ENCODE data around the gene PRKCA. TPM values are rescaled to one million over a fixed set of nuclear protein-coding genes. Genes with fewer than 3 reads are reported as not detected.

The PRKCA gene
- polyA plus RNA-seq, 3 donors: 24.5 to 28.5 (median 27.0) TPM

DNA sequence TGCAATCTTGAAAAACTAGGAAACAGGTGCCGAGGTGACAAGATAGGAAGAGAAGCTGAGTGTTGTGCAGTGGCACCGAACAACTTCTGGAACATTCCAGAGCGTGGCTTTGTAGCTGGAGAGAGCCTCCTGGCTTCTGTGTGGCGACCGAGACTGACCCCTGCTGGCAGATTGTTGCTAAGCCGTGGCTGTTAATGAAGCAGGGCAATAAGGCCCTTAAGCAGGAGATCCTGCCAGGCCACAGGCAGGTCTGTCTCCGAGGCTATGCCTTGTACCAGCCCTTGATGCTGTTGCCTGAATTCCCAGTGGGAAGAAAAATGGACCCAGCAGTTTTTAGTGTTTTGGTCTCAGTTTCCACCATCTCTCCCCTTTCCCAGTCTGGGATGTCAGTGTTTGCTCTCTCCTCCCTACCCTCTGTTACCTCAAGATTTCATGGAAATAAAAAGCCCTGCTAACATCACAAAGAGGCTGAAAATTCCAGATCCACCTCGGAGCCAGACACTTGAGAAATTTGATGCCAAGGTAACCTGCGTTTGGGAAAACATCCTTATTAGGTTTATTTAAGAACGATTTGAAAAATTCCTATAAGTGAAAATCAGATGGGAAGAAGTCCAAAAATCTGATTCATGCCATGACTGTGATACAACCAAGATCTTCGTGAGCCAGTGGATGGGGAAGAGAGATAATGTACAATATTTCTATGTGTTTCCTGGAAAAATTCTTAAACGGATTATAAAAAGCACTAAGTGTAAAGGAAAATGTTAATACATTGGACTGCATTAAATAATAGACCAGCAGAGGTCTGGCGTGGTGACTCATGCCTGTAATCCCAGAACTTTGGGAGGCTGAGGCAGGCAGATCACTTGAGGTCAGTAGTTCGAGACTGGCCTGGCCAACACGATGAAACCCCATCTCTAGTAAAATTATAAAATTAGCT is 265.1 kb downstream of the PRKCA start:
- peak in 6 of 11 donors; percentile 44 to 67 (median 58) for DNase-seq (ENCODE audit: extremely low read depth in 1 of 11, low read depth in 9 of 11, low spot score in 4 of 11)

DNA sequence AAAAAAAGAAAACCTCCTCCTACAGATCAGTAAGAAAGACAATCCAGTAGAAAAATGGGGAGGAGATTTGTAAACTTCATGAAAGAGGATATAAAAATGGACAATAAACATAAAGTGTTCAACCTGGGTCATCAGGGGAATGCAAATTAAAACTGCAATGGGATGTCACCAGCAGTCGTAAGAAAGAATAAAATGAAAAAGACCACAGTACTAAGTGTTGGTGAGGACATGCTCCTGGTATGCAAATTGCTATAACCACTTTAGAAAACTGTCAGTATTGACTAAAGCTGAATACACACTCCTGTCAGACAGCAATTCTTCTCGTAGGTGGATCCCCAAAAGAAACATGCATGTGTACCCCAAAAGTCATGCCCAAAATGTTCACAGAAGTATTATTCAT is 267.2 kb downstream of the PRKCA start:
- no peak for DNase-seq (ENCODE audit: extremely low read depth in 1 of 11, low read depth in 9 of 11, low spot score in 4 of 11)

DNA sequence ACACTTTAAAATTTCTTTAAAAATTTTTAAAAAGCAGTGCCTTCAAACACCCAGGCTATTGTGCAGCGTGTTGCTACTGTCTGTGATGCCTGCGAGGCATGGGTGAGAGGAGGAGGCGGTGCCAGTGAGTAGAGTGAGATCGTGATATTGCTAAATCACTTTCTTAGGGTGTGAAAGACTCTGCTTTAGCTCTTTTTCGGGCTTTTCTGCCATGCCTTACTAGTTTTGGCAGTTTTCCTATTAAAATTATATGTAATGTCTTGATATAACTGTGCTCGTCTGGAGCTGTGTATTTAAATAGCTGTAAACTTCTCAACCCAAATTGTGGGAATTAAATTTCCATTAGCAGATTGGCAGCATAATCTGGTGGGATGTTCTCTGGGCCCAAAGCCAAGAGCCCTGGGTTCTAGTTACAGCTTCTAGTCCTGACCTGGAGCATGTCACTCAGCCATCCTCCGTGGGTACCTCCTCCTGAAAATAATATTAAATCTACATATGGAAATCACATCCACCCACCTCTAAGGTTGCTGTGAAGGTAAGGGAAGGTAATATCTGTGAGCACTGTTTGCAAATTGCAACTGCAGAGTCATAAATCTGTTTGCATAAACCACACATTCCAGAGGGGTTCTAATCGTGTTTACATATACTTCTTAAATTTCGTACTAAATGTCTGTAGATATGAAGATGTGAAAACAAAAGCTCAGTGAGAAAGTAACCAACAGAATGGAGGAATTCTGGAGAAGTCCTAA is 268.2 kb downstream of the PRKCA start:
- no peak for DNase-seq (ENCODE audit: extremely low read depth in 1 of 11, low read depth in 9 of 11, low spot score in 4 of 11)

DNA sequence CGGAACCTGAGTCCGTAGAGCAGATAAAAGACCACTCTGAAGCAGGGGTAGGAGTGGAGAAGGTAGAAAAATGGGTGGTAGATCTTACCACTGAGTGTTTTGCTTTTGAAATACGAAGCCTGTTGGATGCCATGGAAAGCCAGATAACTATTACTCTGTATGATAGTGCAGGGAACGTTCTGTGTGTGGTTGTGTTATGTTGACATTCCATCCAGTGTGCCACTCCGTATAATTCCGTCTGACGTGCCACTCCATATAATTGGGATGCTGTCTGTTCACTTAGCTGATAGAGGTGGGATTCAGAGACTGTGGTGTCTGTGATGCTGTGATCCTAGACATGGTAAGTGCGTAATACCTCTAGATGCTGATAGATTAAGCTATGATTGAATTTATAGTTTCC is 269.3 kb downstream of the PRKCA start:
- DNase-seq (ENCODE audit: extremely low read depth in 1 of 11, low read depth in 9 of 11, low spot score in 4 of 11): no peak

DNA sequence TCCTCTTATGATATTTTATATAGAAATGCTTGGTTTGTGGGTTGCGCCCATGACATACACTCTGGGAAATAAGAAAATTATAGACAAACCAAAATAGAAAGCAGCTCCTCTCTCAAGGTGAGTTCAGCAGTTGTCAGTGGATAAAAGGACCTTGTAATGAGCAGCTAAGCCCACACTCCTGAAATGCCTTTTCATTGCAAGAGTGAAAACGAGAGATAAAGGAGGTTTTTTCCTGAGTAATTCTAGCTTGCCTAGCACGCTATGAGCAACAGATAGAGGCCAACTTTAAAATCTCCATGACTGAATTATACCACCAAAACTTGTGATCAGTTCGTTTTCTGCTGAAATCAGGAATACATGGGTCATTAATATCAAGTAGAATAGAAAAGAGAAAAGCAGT is 270.7 kb downstream of the PRKCA start:
- DNase-seq (ENCODE audit: extremely low read depth in 1 of 11, low read depth in 9 of 11, low spot score in 4 of 11): no peak

DNA sequence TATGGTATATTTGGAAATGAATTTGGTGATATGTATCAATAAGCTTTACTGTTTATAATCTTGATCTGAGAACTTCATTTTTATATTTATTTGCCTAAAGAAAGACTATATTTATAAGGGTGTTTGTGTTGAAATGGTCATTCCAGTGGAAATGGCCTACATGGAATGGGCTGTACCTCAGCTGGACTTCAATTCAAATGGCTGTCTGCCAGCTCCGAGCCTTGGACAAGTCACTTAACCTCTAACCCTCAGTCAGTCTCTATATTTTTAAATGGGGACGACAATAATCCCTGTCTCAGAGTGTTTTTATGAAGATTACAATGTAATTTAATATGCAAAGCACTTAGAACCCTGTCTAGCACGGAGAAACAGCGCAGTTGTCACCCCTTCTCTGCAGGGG is 271.7 kb downstream of the PRKCA start:
- DNase-seq (ENCODE audit: extremely low read depth in 1 of 11, low read depth in 9 of 11, low spot score in 4 of 11): no peak

DNA sequence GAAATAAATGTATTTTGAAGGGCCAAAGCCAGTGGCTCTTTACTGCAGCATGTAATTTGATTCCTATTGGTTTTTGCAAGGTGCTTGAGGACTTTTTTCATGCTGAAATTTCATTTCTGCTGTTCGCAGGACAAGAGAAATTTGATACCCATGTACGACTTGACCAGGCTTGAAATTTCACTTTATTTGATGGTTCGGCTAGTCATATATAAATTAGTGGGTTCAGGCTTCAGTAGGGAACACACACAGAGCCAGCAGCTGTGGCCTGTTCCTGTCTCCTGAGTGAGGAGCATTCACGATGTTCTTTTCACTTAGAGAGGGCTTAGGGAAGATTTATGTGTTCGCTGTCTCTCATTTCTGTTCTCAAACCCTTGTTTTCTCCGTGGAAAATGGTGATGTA is 274.1 kb downstream of the PRKCA start:
- DNase-seq (ENCODE audit: extremely low read depth in 1 of 11, low read depth in 9 of 11, low spot score in 4 of 11): peak in 2 of 11 donors; percentile 29 to 43

DNA sequence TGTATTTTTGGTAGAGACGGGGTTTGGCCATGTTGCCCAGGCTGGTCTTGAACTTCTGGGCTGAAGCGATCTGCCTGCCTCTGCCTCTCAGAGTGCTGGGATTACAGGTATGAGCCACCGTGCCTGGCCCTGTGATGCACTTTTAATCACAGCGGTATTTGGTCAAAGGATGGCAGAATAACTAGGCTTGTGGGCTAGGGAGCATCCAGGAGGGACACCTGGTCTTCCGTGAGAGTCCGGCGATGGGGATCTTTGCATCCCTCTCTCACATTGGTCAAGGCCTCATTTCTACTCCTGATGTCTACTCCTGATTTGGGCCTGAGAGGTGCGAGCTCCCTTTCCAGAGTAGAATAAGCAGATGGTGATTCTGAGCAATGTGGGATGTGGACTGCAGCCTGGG is 274.6 kb downstream of the PRKCA start:
- no peak for DNase-seq (ENCODE audit: extremely low read depth in 1 of 11, low read depth in 9 of 11, low spot score in 4 of 11)

DNA sequence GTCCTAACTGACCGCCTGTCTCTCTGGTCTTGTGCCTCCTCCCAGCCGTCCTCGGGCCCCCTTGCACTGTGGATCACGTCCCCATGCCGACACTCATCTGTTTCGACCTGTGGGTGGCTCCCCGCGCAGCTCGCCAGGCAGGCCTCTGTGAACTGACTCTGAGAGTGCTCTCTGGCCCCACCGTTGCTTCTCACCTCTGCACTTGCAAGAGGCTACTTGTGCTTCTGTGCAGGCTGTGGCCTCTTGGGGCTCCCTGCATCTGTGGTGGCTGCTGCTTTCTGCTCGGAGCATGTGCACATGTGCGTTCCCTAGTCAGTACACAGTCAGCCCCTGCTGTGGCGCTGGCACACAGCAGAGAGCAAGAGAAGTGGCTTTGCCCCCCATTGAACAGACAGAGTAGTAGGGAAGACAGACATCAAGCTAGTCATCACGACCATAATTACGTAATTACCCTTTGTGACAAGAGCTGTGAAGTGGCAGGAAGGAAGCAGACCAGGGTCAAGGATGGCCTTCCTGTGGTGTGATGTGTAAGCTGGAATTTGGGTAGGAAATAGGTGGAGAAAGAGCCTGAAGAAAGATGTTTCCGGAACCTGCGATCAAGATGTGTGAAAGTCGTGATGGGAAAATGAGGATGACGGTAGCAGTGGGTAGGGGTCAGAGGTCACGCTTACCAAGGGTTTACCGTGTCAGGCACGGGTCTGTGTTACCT is 276.5 kb downstream of the PRKCA start:
- no peak for DNase-seq (ENCODE audit: extremely low read depth in 1 of 11, low read depth in 9 of 11, low spot score in 4 of 11)

DNA sequence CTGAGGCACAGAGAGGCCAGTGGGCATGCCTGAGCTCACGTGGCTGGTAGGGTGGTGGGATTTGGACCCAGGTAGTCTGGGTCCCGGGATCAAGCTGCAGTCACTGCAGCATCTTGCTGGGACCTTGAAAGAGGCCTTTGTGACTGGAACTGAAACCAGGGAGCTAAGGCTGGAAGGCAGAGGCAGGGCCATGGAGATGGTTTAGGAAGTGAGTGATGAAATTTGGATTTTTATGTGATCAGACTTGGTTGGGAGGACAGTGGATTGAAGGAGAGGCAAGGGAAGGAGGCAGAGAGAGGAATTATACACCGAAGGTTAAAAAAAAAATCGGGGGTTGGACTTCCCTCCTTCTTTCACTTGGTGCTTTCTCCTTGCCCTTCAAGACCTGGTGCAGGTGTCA is 277.1 kb downstream of the PRKCA start:
- no peak for DNase-seq (ENCODE audit: extremely low read depth in 1 of 11, low read depth in 9 of 11, low spot score in 4 of 11)

DNA sequence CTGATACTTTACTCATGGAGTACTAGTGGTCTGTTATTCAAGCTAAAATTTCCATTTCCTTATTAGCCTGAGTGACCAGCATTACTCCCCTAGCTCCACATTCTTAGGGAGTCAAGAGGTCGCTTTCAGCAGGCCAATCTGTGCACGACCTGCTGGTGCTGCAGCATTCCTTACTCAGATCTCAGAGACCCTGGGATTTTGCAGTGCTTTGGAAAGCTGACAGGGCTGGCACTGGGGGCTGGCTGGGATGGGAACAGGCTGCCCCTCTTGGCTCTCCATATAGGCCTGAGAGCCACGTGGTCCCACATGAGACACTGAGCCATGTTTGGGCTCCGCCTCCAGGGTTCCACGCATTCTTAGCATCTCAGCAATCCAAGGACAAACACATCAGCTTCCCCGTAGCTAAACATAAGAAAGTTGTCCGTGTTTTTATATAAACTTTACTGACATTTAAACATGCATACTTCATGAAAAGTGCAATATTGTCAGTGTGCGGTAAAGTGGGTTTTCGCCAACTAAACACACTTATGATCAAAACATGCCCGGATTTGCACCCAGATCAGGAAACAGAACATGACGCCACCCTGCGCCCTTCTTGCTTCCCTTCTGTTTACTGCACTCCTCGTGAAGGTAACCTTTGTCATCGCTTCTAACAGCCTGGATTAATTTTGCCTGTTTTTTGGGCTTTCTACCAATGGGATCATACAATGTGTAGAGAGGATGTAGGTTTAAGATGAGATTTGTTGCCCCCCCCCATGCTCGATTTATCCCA is 278.0 kb downstream of the PRKCA start:
- DNase-seq (ENCODE audit: extremely low read depth in 1 of 11, low read depth in 9 of 11, low spot score in 4 of 11): peak; percentile 36 to 75 (median 57)

DNA sequence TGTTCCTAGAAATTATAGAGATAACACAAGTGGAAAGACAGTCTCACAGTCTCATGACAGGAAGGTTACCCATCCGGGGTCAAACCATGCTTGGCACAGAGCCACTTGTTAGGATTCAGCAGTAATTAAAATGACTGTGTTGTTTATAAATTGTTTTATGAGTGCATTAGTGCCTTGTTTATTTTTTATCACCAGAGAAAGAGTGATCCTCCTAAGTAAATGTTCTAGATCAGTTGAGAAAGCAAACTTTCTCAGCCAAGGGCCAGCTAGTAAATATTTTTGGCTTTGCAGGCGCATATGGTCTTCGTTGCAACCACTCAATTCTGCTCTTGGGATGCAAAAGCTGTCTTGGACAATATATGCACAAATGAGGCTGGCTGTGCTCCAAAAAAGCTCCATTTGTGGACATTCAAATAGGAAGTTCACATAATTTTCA is 278.6 kb downstream of the PRKCA start:
- peak; percentile 58 to 91 (median 79) for DNase-seq (ENCODE audit: extremely low read depth in 1 of 11, low read depth in 9 of 11, low spot score in 4 of 11)

DNA sequence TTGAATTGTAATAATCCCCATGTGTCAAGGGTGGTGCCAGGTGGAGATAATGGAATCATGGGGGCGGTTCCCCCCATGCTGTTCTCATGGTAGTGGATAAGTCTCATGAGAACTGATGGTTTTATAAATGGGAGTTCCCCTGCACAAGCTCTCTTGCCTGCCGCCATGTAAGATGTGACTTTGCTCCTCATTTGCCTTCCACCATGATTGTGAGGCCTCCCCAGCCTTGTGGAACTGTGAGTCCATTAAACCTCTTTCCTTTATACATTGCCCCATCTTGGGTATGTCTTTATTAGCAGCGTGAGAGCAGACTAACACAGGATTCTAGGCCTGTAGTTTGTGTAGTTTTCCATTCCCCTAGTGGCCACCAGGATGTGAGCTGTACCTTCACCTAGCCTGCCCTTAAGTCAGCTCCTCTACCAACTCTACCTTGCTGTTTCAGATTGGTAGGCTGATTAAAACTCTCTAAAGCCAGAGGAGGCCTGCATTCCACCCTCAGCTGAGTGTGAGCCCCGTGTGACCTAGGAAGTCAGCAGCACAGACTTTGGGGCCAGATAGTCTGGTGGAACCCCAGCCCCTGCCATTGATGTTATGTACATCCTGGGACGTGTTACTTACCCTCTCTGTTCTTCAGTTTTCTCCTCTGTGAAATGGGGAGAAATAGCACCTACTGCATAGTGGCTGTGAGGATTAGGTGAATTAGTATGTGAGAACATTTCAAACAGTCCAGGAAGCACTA is 280.1 kb downstream of the PRKCA start:
- no peak for DNase-seq (ENCODE audit: extremely low read depth in 1 of 11, low read depth in 9 of 11, low spot score in 4 of 11)

DNA sequence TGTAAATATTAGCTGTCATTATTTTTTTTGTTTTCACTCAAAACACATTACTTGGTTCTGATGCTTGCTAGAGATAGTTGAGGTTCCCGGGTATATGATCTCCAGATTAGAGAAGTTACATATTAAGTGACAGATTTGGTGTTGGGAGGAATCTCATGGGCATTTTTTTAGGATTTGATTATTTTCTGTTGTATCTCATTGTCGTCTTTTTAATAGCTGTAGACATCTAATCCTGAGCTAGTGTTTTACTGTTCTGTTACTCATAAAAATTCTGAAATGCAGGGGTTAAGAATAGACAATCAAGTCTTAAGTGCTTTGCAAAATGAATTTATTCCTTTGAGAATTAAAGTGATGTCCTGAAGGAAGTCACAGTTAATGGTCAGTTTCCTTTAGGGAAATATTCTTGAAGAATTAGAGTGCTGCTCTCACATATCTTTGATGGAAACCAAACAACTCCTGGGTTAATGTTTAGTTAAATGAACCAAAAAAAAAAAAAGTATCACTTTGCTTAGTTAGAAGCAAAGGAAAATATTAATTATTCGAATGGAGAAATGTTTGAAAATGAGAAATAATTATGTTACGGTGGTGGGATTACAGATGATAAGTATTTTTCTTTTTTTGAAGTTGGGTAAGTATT is 280.8 kb downstream of the PRKCA start:
- DNase-seq (ENCODE audit: extremely low read depth in 1 of 11, low read depth in 9 of 11, low spot score in 4 of 11): no peak

DNA sequence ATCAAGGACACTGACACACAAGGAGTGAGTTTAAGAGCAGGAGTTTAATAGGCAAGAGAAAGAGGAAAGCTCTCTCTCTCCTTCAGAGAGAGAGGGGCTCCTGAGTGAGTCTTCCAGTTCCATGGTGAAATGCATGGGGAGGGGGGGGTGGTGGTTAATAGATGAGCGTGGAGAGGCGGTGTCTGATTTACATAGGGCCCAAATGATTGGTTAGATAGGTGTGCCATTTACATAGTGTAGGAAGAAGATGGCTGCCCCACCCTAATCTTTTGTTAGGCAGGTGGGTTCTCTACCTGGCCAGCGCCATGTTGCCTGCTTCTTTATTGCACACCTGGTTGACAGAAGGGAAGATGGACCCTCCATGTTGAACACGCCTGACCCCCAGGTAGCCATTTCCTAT is 282.5 kb downstream of the PRKCA start:
- DNase-seq (ENCODE audit: extremely low read depth in 1 of 11, low read depth in 9 of 11, low spot score in 4 of 11): no peak

DNA sequence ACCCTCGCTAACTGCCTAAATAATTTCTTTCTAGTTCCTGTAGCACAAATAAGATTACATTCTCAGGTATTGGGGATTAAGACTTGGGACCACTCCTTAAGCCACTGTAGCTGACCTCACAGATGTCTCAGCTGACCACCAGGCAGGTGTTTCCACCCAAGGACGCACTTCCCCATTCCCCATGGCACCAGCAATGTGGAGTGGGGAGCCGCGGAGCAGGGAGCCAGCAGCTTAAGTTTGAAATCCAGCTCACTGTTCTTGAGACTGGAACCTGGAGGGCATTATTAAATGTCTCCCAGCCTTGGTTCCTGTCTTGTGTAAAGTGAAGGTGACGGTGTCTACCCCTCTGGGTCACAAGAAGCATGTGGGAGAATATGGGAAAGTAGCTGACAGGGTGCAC is 283.1 kb downstream of the PRKCA start:
- DNase-seq (ENCODE audit: extremely low read depth in 1 of 11, low read depth in 9 of 11, low spot score in 4 of 11): no peak

DNA sequence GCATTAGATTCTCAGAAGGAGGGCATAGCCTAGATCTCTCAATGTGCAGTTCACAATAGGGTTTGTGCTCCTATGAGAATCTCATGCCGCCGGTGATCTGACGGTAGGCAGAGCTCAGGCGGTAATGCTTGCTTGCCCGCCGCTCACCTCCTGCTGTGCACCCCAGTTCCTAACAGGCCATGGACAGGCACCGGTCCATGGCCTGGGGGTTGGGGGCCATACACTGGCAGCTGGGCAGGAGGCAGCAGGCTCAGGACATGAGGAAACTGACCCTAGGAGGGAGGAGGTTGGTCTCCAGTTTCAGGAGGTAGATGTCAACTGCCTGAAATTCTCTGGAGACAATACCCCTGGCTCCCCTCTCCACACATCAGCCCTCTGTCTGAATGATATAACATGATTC is 287.5 kb downstream of the PRKCA start:
- no peak for DNase-seq (ENCODE audit: extremely low read depth in 1 of 11, low read depth in 9 of 11, low spot score in 4 of 11)

DNA sequence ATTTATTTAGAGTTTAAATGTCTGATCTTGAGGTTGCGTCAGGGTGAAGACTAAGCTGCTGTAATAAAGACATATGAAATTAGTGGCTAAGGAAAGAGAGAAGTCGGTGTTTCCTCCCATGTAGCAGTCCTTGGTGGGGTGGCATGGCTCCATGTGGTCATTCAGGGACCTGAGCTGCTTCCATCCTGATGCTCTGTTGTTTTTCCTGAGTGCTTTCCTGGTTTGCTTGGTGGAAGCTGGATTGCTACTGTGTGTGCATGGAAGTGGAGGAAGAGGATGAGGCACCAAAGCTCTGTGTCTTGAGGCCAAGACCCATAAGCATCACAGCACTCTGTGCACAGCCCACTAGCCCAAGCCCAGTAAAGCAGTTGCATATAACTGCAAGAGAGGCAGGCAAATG is 290.7 kb downstream of the PRKCA start:
- DNase-seq (ENCODE audit: extremely low read depth in 1 of 11, low read depth in 9 of 11, low spot score in 4 of 11): no peak
